ENCODE data around the gene ULK1. TPM values are rescaled to one million over a fixed set of nuclear protein-coding genes. Genes with fewer than 3 reads are reported as not detected.

ULK1 gene
- total RNA-seq, 1 donor = 14.1 TPM

DNA sequence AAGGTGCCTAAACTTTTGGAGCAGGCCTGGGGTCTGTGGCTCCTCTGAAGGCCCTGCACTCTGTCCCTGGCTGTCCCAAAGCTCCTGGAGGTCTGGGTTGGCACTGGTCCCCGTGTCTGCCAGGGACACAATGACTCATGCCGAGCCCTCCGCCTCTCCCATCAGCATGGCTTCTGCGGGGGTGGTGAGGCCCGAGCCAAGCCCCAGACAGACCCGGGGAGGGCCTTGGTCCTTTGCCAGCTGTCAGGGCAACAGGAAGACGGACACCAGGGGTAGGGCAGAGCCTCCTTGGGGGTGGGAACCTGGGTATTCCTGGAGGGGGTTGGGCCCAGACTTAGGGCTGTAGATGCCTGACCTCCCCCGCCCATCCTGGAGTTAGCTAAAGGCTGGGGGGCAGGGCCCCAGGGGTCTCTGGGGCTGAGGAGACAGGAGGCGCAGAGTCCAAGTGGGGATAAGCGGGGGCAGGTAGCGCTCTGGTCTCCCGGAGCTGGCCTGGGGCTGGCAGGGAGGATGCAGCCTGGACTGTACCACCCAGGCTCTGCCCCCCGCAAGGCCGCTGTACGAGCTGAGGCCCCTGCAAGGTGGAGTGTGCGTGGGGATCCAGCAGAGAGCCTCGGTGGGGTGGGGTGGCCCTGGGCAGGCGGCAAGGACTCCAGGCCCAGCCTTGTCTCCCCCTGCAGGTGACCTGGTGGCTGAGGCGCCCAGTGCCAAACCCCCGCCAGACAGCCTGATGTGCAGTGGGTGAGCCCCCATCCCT is 18.3 kb downstream of the ULK1 start:
- DNase-seq (ENCODE audit: insufficient read length, low spot score, missing footprints) = peak; percentile 100
- Histone ChIP-seq H3K4me2 (ENCODE audit: insufficient read depth, low read length) (no peak overlapping the region), H3K27ac (ENCODE audit: low read depth, low read length) (peak overlapping the region; percentile 23), H3K9me3 (ENCODE audit: low read depth, low read length) (no peaks in the 10 kb centered on the region), H3K4me1 (ENCODE audit: insufficient read depth, low read length) (peaks cover 9% of the 10 kb centered on the region), H2AFZ (ENCODE audit: low read length) (no peak overlapping the region), H3K4me3 (ENCODE audit: insufficient read depth, low read length) (no peak overlapping the region), H4K20me1 (ENCODE audit: insufficient read depth, low read length) (peaks cover 9% of the 10 kb centered on the region), H3K27me3 (ENCODE audit: insufficient read depth, low read length) (no peaks in the 10 kb centered on the region), H3K36me3 (ENCODE audit: insufficient read depth, low read length) (peaks cover 26% of the 10 kb centered on the region), H3K79me2 (ENCODE audit: insufficient read depth, low read length) (no peaks in the 10 kb centered on the region)
- TF ChIP-seq, protein P1, sequence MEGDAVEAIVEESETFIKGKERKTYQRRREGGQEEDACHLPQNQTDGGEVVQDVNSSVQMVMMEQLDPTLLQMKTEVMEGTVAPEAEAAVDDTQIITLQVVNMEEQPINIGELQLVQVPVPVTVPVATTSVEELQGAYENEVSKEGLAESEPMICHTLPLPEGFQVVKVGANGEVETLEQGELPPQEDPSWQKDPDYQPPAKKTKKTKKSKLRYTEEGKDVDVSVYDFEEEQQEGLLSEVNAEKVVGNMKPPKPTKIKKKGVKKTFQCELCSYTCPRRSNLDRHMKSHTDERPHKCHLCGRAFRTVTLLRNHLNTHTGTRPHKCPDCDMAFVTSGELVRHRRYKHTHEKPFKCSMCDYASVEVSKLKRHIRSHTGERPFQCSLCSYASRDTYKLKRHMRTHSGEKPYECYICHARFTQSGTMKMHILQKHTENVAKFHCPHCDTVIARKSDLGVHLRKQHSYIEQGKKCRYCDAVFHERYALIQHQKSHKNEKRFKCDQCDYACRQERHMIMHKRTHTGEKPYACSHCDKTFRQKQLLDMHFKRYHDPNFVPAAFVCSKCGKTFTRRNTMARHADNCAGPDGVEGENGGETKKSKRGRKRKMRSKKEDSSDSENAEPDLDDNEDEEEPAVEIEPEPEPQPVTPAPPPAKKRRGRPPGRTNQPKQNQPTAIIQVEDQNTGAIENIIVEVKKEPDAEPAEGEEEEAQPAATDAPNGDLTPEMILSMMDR (IDR thresholded peaks at IDR 0.05; ENCODE audit: extremely low read depth, low read depth, low read length) = no peak

DNA sequence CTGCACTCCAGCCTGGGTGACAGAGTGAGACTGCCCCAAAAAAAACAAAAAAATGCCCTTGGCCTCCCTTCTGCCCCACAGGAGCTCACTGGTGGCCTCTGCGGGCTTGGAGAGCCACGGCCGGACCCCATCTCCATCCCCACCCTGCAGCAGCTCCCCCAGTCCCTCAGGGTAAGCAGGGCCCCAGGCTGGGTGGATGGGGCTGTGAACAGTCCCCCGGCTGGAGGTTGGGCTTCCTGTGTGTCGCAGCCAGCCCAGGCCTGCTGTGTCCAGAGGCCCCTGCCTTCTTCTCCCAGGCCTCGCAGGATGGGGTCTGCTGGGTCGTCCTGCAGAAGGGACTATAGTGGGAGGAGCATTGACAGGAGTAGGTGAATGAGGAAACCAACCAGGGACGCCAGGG is 19.2 kb downstream of the ULK1 start:
- no peaks in the 10 kb centered on the region for H3K9me3 ChIP-seq (ENCODE audit: low read depth, low read length)
- peak; percentile 78 for DNase-seq (ENCODE audit: insufficient read length, low spot score, missing footprints)
- H3K27ac ChIP-seq (ENCODE audit: low read depth, low read length) = no peak overlapping the region
- TF ChIP-seq, protein P1 (IDR thresholded peaks at IDR 0.05; ENCODE audit: extremely low read depth, low read depth, low read length) = no peak
- no peak overlapping the region for H2AFZ ChIP-seq (ENCODE audit: low read length)
- peaks cover 9% of the 10 kb centered on the region for H4K20me1 ChIP-seq (ENCODE audit: insufficient read depth, low read length)
- peaks cover 26% of the 10 kb centered on the region for H3K36me3 ChIP-seq (ENCODE audit: insufficient read depth, low read length)
- no peak overlapping the region for H3K4me3 ChIP-seq (ENCODE audit: insufficient read depth, low read length)
- H3K27me3 ChIP-seq (ENCODE audit: insufficient read depth, low read length) = no peaks in the 10 kb centered on the region
- H3K79me2 ChIP-seq (ENCODE audit: insufficient read depth, low read length) = no peaks in the 10 kb centered on the region
- H3K4me2 ChIP-seq (ENCODE audit: insufficient read depth, low read length) = no peak overlapping the region
- H3K4me1 ChIP-seq (ENCODE audit: insufficient read depth, low read length) = peaks cover 9% of the 10 kb centered on the region

DNA sequence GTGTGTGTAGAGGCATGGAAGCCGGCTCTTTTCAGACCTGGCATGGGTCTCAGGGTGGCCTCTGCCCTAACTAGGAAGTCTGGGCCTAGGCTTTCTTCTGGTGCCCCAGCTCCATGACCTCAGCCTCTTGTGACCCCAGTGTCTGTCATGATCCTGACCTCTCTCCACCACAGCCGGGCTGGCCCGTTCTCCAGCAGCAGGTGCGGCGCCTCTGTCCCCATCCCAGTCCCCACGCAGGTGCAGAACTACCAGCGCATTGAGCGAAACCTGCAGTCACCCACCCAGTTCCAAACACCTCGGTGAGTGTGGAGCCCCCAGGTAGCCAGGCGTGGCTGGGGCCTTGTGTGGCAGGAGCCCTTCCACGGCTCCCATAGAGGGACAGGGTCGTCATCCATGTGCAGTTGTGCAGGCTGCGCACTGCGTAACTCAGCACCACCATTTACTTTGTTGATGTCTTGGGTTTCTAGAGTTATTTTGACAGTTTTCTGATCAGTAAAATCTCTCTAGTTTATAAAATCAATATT is 19.8 kb downstream of the ULK1 start:
- Histone ChIP-seq H3K27ac (ENCODE audit: low read depth, low read length) (no peak overlapping the region), H3K4me2 (ENCODE audit: insufficient read depth, low read length) (no peak overlapping the region), H3K4me1 (ENCODE audit: insufficient read depth, low read length) (peaks cover 9% of the 10 kb centered on the region), H3K36me3 (ENCODE audit: insufficient read depth, low read length) (peaks cover 26% of the 10 kb centered on the region), H4K20me1 (ENCODE audit: insufficient read depth, low read length) (peaks cover 9% of the 10 kb centered on the region), H2AFZ (ENCODE audit: low read length) (no peak overlapping the region), H3K27me3 (ENCODE audit: insufficient read depth, low read length) (no peaks in the 10 kb centered on the region), H3K9me3 (ENCODE audit: low read depth, low read length) (no peaks in the 10 kb centered on the region), H3K4me3 (ENCODE audit: insufficient read depth, low read length) (no peak overlapping the region), H3K79me2 (ENCODE audit: insufficient read depth, low read length) (no peaks in the 10 kb centered on the region)
- TF ChIP-seq, protein P1 (IDR thresholded peaks at IDR 0.05; ENCODE audit: extremely low read depth, low read depth, low read length) = no peak
- DNase-seq (ENCODE audit: insufficient read length, low spot score, missing footprints) = peak; percentile 50

DNA sequence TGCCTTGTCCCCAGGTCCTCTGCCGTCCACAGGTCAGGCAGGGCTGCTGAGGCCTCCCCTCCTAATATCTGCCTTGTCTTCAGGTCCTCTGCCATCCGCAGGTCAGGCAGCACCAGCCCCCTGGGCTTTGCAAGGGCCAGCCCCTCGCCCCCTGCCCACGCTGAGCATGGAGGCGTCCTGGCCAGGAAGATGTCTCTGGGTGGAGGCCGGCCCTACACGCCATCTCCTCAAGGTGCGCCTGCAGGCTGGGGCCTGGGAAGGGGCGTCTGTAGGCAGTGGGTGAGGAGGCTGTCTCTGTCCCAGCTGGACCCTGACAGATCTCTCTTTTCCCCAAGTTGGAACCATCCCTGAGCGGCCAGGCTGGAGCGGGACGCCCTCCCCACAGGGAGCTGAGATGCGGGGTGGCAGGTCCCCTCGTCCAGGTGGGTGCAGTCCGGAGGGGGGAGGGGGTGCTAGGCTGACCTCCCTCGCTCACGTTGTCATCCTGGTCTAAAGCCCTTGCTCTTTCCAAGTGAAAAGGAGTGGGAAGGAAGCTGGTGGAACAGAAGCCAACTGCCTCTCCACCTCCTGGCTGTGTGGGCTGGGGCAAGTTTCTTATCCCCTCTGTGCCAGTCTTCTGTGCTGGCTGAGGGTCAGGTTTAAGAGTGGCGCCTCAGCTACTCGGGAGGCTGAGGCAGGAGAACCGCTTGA is 20.7 kb downstream of the ULK1 start:
- peaks cover 9% of the 10 kb centered on the region for H4K20me1 ChIP-seq (ENCODE audit: insufficient read depth, low read length)
- TF ChIP-seq, protein P1 (IDR thresholded peaks at IDR 0.05; ENCODE audit: extremely low read depth, low read depth, low read length) = no peak
- H3K36me3 ChIP-seq (ENCODE audit: insufficient read depth, low read length) = peaks cover 28% of the 10 kb centered on the region
- DNase-seq (ENCODE audit: insufficient read length, low spot score, missing footprints) = peak; percentile 86
- H3K9me3 ChIP-seq (ENCODE audit: low read depth, low read length) = no peaks in the 10 kb centered on the region
- no peaks in the 10 kb centered on the region for H3K79me2 ChIP-seq (ENCODE audit: insufficient read depth, low read length)
- no peak overlapping the region for H2AFZ ChIP-seq (ENCODE audit: low read length)
- H3K4me1 ChIP-seq (ENCODE audit: insufficient read depth, low read length) = peaks cover 9% of the 10 kb centered on the region
- no peak overlapping the region for H3K27ac ChIP-seq (ENCODE audit: low read depth, low read length)
- H3K4me2 ChIP-seq (ENCODE audit: insufficient read depth, low read length) = no peak overlapping the region
- no peak overlapping the region for H3K4me3 ChIP-seq (ENCODE audit: insufficient read depth, low read length)
- H3K27me3 ChIP-seq (ENCODE audit: insufficient read depth, low read length) = no peaks in the 10 kb centered on the region
